OCI-LY1 (cell line): ENCODE results near the gene ZFYVE28.

Experiments used
- H2AFZ ChIP-seq: fragments of 200-600 bp; sonication (generic), shearing (Covaris generic); 2 replicates; pipeline ENCODE4 v1.6.0; 2014; ENCODE audit warnings: antibody characterized with exemption, mild to moderate bottlenecking, low read length
- H3F3A ChIP-seq: fragments of 200-600 bp; sonication (generic), shearing (Covaris generic); 2 replicates; pipeline ENCODE4 v1.6.0; 2014; ENCODE audit warnings: mild to moderate bottlenecking, antibody characterized with exemption, low read length, moderate library complexity; ENCODE audit not compliant: insufficient read depth
- H3K27ac ChIP-seq: fragments of 200-600 bp; sonication (generic); 2 replicates; pipeline ENCODE4 v1.5.1; 2014; ENCODE audit warnings: low read length, mixed run types, mild to moderate bottlenecking, low read depth; ENCODE audit not compliant: poor library complexity, severe bottlenecking
- H3K27me3 ChIP-seq: fragments of 200-600 bp; sonication (generic); 2 replicates; pipeline ENCODE4 v1.6.0; 2014; ENCODE audit warnings: antibody characterized with exemption, mild to moderate bottlenecking, low read length, moderate library complexity; ENCODE audit not compliant: insufficient read depth
- H3K36me3 ChIP-seq: fragments of 200-600 bp; sonication (generic); 2 replicates; pipeline ENCODE4 v1.6.1; 2014; ENCODE audit warnings: mild to moderate bottlenecking, antibody characterized with exemption, low read length, moderate library complexity, mixed read lengths; ENCODE audit not compliant: insufficient read depth
- H3K4me1 ChIP-seq: fragments of 200-600 bp; sonication (generic); 2 replicates; pipeline ENCODE4 v1.5.1; 2014; ENCODE audit warnings: mild to moderate bottlenecking, low read length, moderate library complexity; ENCODE audit not compliant: insufficient read depth, severe bottlenecking
- H3K4me2 ChIP-seq: fragments of 200-600 bp; sonication (generic), shearing (Covaris generic); 2 replicates; pipeline ENCODE4 v1.6.1; 2014; ENCODE audit warnings: low read length
- H3K4me3 ChIP-seq: fragments of 200-600 bp; sonication (generic); 2 replicates; pipeline ENCODE4 v1.5.1; 2014; ENCODE audit warnings: low read length, low read depth, mild to moderate bottlenecking, mixed read lengths; ENCODE audit not compliant: poor library complexity, severe bottlenecking
- H3K79me2 ChIP-seq: fragments of 200-600 bp; shearing (Covaris generic); 2 replicates; pipeline ENCODE4 v1.6.1; 2016; ENCODE audit warnings: mixed run types, low read length, mixed read lengths; ENCODE audit not compliant: insufficient read depth
- H3K9ac ChIP-seq: fragments of 200-600 bp; sonication (generic), shearing (Covaris generic); 2 replicates; pipeline ENCODE4 v1.6.1; 2014; ENCODE audit warnings: mild to moderate bottlenecking, low read length, mixed read lengths
- H3K9me2 ChIP-seq: fragments of 200-600 bp; sonication (generic), shearing (Covaris generic); 2 replicates; pipeline ENCODE4 v1.6.1; 2014; ENCODE audit warnings: low read depth, mild to moderate bottlenecking, low read length, mixed read lengths
- H3K9me3 ChIP-seq: fragments of 200-600 bp; shearing (Covaris generic); 2 replicates; pipeline ENCODE4 v1.6.1; 2014; ENCODE audit warnings: low read length, mixed read lengths
- H4K20me1 ChIP-seq: fragments of 200-600 bp; sonication (generic), shearing (Covaris generic); 2 replicates; pipeline ENCODE4 v1.6.0; 2016; ENCODE audit warnings: mild to moderate bottlenecking, low read length; ENCODE audit not compliant: insufficient read depth
- CTCF ChIP-seq: fragments of 200-600 bp; sonication (generic), shearing (Covaris generic); IDR thresholded peaks from 2 replicates; pipeline ENCODE4 v1.5.1; 2017; ENCODE audit warnings: mild to moderate bottlenecking, antibody characterized with exemption, low read length, moderate library complexity, mixed read lengths
- EZH2 ChIP-seq: fragments of 200-600 bp; sonication (generic), shearing (Covaris generic); IDR thresholded peaks from 2 replicates; pipeline ENCODE4 v1.8.0; 2017; ENCODE audit warnings: borderline replicate concordance, mixed run types, mild to moderate bottlenecking, antibody characterized with exemption, low read length, moderate library complexity, mixed read lengths

Gene ZFYVE28

GRCh38 chr4:2267841-2268240 is 150.6 kb downstream of the ZFYVE28 start:
- no peaks in the 10 kb centered on the region for H3K27me3 ChIP-seq
- no peak overlapping the region for H2AFZ ChIP-seq
- no peaks in the 10 kb centered on the region for H3K9me3 ChIP-seq
- H3K4me1 ChIP-seq: peaks cover 15% of the 10 kb centered on the region
- no peak overlapping the region for H3K4me3 ChIP-seq
- no peaks in the 10 kb centered on the region for H4K20me1 ChIP-seq
- H3K27ac ChIP-seq: no peak overlapping the region
- H3K9ac ChIP-seq: no peak overlapping the region
- H3F3A ChIP-seq: no peaks in the 10 kb centered on the region
- no peaks in the 10 kb centered on the region for H3K9me2 ChIP-seq
- no peak for TF ChIP-seq CTCF
- TF ChIP-seq EZH2: no peak
- no peaks in the 10 kb centered on the region for H3K79me2 ChIP-seq
- no peak overlapping the region for H3K4me2 ChIP-seq
- H3K36me3 ChIP-seq: no peaks in the 10 kb centered on the region

GRCh38 chr4:2267320-2267811 is 151.1 kb downstream of the ZFYVE28 start:
- no peak overlapping the region for H3K27ac ChIP-seq

DNA sequence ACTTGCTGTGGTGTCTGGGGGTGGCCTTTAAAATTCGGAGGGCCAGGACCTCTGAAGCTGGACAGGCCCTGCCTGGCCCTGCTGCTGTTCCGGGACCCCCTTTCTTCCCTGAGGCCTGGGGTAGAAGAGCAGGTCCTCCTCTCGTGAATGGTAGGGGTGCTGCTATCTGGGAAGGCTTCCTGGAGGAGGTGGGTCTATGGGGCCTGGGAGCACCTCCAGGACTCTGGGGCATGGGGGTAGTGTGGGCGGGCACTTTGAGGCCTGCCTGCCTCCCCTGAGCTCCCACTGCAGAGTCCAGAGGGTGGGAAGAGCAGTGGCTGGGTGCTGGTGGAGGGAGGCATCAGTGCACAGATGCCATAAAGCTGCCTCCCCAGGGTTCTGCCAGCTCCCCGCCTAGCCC is 151.6 kb downstream of the ZFYVE28 start:
- Histone ChIP-seq H3K9me2 (no peaks in the 10 kb centered on the region), H3K4me3 (no peak overlapping the region), H3F3A (no peaks in the 10 kb centered on the region), H3K27ac (no peak overlapping the region), H3K4me1 (peaks cover 19% of the 10 kb centered on the region), H3K9ac (no peak overlapping the region), H3K9me3 (no peaks in the 10 kb centered on the region), H4K20me1 (no peaks in the 10 kb centered on the region), H3K36me3 (no peaks in the 10 kb centered on the region), H3K27me3 (no peaks in the 10 kb centered on the region), H3K79me2 (no peaks in the 10 kb centered on the region), H2AFZ (no peak overlapping the region), H3K4me2 (no peak overlapping the region)
- TF ChIP-seq CTCF (no peak), EZH2 (no peak)

More at GRCh38 chr4:2267320-2267811, 151.1 kb downstream of the ZFYVE28 start:
- Histone ChIP-seq H3F3A (no peaks in the 10 kb centered on the region), H3K4me3 (no peak overlapping the region), H3K4me1 (peaks cover 19% of the 10 kb centered on the region), H3K36me3 (no peaks in the 10 kb centered on the region), H3K9me2 (no peaks in the 10 kb centered on the region), H3K79me2 (no peaks in the 10 kb centered on the region), H3K9me3 (no peaks in the 10 kb centered on the region), H3K9ac (no peak overlapping the region), H2AFZ (no peak overlapping the region), H4K20me1 (no peaks in the 10 kb centered on the region), H3K4me2 (no peak overlapping the region), H3K27me3 (no peaks in the 10 kb centered on the region)
- TF ChIP-seq EZH2 (no peak), CTCF (no peak)
